Measurements from ENCODE around the gene SNCA.

The SNCA gene

DNA sequence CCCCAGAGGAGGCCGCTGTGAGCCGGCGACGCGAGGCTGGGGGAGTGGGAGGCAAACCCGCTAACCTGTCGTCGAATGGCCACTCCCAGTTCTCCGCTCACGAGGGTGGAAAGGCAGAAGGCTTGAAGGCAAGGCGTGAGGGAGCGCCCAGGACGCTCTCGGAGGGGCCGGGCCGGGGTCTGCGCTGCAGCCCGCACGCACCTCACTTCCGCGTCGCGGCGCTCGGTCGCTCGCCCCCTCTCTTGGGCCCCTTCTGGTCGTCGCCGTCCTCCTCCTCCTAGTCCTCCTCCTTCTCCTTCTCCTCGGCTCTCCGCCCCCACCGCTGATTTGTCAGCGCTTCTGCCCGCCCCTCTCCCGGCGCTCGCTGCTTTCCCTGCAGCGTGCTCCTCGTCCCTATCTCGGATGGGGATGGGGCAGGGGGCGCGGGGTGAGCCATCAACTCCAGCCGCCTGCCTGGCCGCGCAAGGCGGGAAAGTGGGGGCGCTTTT is at the start of gene SNCA:
Gene SNCA, minus strand, starts transcription at position 265 of the 488 bp plus-strand sequence. CDS start 1,494 bp downstream, outside the sequence.
- DNase-seq = peak; percentile 65

- no peak for DNase-seq
Measured at GRCh38 chr4:89879215-89879614, 42.3 kb upstream of the SNCA start.

- no peak for DNase-seq
Measured at GRCh38 chr4:89878611-89879010, 41.6 kb upstream of the SNCA start.

DNA sequence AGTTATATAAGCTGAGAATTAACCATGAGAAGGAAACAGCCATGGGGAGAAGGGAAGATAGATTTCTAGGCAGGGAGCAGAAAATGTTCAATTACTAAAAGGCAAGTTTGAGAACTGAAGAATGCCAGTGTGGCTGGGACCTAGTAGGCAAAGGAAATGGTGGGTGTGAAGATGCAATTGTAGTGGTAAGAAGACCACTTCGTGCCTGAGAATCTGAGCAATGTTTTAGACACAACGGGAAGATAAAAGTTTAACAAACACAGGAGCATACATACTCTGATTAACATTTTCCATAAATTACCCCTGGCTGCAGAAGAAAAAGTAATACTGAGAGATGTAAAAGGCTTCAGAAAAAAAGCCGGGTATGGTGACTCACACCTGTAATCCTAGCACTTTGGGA is 39.6 kb upstream of the SNCA start:
- DNase-seq = no peak

DNA sequence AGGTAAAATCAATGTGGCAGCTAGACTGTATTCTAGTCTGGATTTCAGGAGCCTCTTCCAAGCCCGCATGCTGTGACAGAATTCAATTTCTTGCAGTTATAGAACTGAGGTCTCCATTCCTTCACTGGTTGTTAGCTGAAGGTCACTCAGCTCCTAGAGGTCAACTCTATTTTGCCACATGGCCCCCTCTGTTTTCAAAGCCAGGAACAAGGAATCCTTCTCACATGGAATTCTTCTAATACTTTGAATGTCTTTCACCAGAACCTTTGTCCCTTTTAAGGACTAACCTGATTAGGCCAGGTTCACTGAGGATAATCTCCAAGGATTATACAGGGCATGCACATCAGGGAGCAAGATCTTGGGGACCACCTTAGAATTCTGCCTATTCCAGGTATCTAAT is 34.2 kb upstream of the SNCA start:
- DNase-seq = no peak

- no peak for DNase-seq
Measured at GRCh38 chr4:89868999-89869589, 32.1 kb upstream of the SNCA start.

- DNase-seq = no peak
Measured at GRCh38 chr4:89868276-89868675, 31.3 kb upstream of the SNCA start.

- no peak for DNase-seq
Measured at GRCh38 chr4:89863533-89863932, 26.6 kb upstream of the SNCA start.

- DNase-seq = no peak
Measured at GRCh38 chr4:89860971-89861370, 24.0 kb upstream of the SNCA start.

- DNase-seq = no peak
Measured at GRCh38 chr4:89855236-89855635, 18.3 kb upstream of the SNCA start.

DNA sequence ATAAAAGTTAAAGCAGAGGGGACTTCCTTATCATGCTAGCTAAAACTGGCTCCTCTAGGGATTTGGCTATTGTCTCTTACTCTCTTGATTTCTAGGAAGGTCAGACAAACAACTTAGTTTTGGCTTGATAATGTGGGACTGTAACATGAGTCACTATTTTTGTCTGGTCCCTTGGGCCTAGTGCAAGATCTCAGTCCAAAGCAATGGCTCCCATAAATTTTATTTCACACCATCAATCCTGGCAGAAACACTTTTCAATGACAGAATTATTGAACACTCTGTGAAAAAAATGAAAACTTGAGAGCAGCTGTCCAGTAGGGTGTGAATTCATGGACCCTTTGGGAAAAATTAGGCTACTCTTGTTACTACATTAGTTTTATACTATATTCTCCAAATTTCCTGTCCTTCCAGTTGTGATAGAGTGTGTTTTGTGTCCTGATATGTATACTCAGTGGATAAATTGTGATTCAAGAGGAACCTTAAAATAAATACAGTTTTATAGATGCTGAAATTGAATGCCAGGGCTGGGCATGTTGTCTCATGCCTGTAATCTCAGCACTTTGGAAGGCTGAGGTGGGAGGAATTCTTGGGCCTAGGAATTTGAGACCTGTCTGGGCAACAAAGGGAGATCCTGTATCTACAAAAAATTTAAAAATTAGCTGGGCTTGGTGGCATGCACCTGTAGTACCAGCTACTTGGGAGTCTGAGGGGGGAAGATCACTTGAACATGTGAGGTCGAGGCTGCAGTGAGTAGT is 10.8 kb upstream of the SNCA start:
- DNase-seq = no peak

DNA sequence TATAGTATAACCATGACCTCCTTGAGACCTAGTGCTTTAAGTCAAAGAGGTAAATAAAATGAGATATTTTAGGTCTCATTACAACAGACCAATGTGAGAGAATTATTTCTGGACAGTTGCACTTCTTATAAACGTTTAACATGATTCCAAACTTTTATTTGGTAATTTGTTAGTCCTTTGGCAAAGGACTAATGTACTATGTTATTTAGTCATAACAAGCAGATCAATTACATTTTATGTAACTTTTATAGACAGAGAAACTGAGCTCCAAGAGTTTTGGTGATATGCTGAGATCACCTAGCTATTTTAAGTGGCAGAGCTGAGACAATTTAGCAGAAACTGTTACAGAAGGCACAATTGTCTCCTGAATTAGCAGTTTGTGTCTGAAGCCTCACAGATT is 2.6 kb upstream of the SNCA start:
- no peak for DNase-seq

DNA sequence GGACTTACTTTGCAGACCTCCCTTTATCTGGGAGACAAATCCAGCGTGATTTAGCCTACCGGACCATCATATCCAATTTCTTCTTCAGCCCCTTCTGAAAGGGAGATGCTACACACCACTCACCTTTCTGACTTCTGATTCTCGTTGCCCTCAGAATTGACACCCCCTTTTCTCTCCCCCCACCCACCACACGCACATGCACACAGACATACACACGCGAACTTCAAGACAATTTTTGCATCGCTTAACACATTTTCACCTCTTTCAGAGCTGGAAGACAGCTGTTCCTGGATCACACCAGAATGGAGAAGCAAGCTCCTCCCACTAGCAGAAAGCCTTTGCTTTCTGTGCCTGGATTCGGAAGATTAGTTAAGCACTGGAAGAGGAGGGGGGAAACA is 1.0 kb upstream of the SNCA start:
- DNase-seq = no peak

- DNase-seq = peak; percentile 43
Measured at GRCh38 chr4:89837385-89837992, 528 bp upstream of the SNCA start.

DNA sequence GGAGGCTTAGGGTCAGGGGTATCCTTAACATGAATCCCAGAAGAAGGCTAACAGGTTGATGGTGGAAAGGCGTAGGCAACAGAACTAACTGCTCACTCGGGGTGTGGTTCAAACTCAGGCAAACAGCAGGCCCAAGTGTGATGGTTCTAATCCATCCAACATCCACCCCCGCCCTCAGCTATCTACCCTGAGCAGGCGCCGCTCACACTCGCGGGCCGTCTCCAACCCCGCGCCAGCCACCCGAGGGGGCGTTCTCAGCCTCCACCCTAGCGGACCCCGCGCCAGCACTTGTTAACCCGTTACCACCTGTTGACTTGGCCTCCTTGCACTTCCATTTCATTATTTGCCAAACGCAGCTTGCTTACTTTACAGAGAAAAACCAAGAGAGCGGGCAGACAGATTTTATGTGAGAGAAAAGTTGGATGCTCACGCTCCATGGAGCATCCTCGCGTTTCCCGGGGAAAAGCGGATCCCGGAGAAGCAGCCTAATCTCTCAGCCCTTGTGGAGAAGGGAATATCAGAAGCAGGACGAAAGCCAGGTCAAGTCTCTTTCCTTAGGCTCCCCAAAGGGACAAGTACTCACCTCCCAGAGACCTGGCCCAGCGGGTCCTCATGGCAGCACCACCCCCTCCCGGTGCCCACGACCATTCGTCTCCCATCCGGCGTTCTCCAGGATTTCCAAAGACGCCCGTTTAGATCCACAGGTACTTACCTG is 773 bp downstream of the SNCA start:
- peak; percentile 4 for DNase-seq

- no peak for DNase-seq
Measured at GRCh38 chr4:89835413-89835812, 1.5 kb downstream of the SNCA start.

- no peak for DNase-seq
Measured at GRCh38 chr4:89834486-89835209, 2.3 kb downstream of the SNCA start.

- peak; percentile 22 for DNase-seq
Measured at GRCh38 chr4:89829470-89830138, 7.4 kb downstream of the SNCA start.

DNA sequence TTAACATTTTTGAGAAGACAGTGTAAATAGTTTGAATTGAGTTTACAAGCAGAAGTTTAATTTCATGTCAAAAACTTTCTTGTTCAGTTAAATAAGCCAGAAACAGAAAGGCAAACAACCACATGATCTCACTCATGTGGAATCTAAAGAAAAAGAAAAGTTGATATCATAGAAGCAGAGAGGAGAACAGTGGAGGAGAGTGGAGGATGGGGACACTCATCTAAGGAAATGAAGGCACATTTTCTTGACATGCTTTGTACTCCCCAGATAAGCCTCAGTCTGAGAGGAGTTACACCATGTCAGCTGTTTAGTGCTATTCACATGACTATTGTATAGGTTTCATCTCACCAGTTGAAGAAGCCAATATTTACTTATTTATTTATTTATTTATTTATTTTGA is 13.5 kb downstream of the SNCA start:
- DNase-seq = no peak

DNA sequence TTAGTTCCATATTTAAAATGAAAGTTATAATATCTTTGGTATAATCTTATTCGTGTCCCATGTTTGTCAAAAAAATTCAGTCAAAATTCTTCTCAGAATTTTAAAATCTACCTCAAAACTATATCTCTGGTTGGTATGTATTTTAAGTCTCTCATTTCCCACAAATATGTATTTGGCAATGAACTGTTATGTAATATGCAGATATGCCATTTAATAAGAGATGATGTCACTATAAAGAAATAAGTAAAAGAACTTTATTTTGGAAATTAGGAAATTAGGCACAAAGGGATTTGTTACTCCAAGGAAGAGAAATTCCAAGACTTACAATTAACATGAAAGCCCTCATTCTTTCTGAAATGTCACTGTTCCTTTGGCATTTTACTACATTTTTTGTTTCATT is 15.3 kb downstream of the SNCA start:
- no peak for DNase-seq

DNA sequence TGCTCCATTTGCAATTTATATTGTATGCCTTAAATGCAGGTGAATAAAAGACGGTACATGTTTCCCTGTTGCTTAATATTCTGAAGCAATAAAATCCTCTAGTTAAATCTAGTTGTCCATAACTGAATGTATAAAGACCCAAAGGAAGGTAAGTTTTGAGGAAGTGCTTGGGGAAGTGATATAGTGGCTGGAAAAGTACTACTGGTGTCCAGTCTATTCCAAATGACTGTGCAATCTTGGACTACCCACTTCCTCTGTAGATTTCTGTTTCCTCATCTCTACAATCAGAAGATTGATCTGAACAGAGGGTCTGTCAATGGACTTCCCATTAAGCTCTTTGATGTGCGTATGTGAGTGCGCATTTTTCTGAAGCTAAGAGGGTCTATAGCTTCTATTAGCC is 17.0 kb downstream of the SNCA start:
- DNase-seq = no peak

GRCh38 chr4:89814362-89814761 is 22.6 kb downstream of the SNCA start:
- DNase-seq = no peak
